ENCODE data around the gene CAMKMT.
"Not testable (repeated sequence)": the region's sequence is repeated elsewhere in the genome, so short reads cannot be mapped to it uniquely, and the experiment has no call there.

Gene CAMKMT

GRCh38 chr2:44579837-44580230 is 218.1 kb downstream of the CAMKMT start:
- H3K27ac Mint-ChIP-seq, result peak overlapping the region; percentile 81
- H3K27me3 Mint-ChIP-seq, result no peaks in the 10 kb centered on the region
- no peaks in the 10 kb centered on the region for H3K9me3 Mint-ChIP-seq (ENCODE audit: low read depth)
- H3K4me1 Mint-ChIP-seq (ENCODE audit: low read depth), result peaks cover 49% of the 10 kb centered on the region
- peaks cover 2% of the 10 kb centered on the region for H3K36me3 Mint-ChIP-seq
- peak overlapping the region; percentile 22 for H3K4me3 Mint-ChIP-seq

GRCh38 chr2:44580875-44581515 is 219.2 kb downstream of the CAMKMT start:
- Mint-ChIP-seq H3K4me3 (peak overlapping the region; percentile 15), H3K4me1 (ENCODE audit: low read depth) (peaks cover 55% of the 10 kb centered on the region), H3K27me3 (no peaks in the 10 kb centered on the region), H3K27ac (peak overlapping the region; percentile 17), H3K36me3 (peaks cover 2% of the 10 kb centered on the region), H3K9me3 (ENCODE audit: low read depth) (no peaks in the 10 kb centered on the region)

- Mint-ChIP-seq H3K36me3 (peaks cover 2% of the 10 kb centered on the region), H3K4me3 (no peak overlapping the region), H3K4me1 (ENCODE audit: low read depth) (peaks cover 46% of the 10 kb centered on the region), H3K9me3 (ENCODE audit: low read depth) (no peaks in the 10 kb centered on the region), H3K27ac (no peak overlapping the region), H3K27me3 (no peaks in the 10 kb centered on the region)
Measured at GRCh38 chr2:44582363-44583008, 220.7 kb downstream of the CAMKMT start.

- H3K4me1 Mint-ChIP-seq (ENCODE audit: low read depth); H3K27ac Mint-ChIP-seq; H3K4me3 Mint-ChIP-seq; H3K36me3 Mint-ChIP-seq; H3K27me3 Mint-ChIP-seq; H3K9me3 Mint-ChIP-seq (ENCODE audit: low read depth): not testable (repeated sequence)
Measured at GRCh38 chr2:44595615-44596014, 233.9 kb downstream of the CAMKMT start.

- Mint-ChIP-seq H3K27me3 (no peaks in the 10 kb centered on the region), H3K4me3 (no peak overlapping the region), H3K36me3 (peaks cover 6% of the 10 kb centered on the region), H3K4me1 (ENCODE audit: low read depth) (no peaks in the 10 kb centered on the region), H3K9me3 (ENCODE audit: low read depth) (no peaks in the 10 kb centered on the region), H3K27ac (no peak overlapping the region)
Measured at GRCh38 chr2:44596537-44597320, 235.0 kb downstream of the CAMKMT start.

GRCh38 chr2:44598330-44599119 is 236.8 kb downstream of the CAMKMT start:
- no peaks in the 10 kb centered on the region for H3K27me3 Mint-ChIP-seq
- no peaks in the 10 kb centered on the region for H3K4me1 Mint-ChIP-seq (ENCODE audit: low read depth)
- H3K9me3 Mint-ChIP-seq (ENCODE audit: low read depth), result no peaks in the 10 kb centered on the region
- no peak overlapping the region for H3K27ac Mint-ChIP-seq
- no peak overlapping the region for H3K4me3 Mint-ChIP-seq
- H3K36me3 Mint-ChIP-seq, result peaks cover 9% of the 10 kb centered on the region

GRCh38 chr2:44599130-44599529 is 237.4 kb downstream of the CAMKMT start:
- Mint-ChIP-seq H3K27ac (no peak overlapping the region), H3K36me3 (peaks cover 9% of the 10 kb centered on the region), H3K4me1 (ENCODE audit: low read depth) (no peaks in the 10 kb centered on the region), H3K4me3 (no peak overlapping the region), H3K27me3 (no peaks in the 10 kb centered on the region), H3K9me3 (ENCODE audit: low read depth) (no peaks in the 10 kb centered on the region)

GRCh38 chr2:44602446-44602845 is 240.7 kb downstream of the CAMKMT start:
- no peaks in the 10 kb centered on the region for H3K27me3 Mint-ChIP-seq
- peaks cover 14% of the 10 kb centered on the region for H3K36me3 Mint-ChIP-seq
- no peaks in the 10 kb centered on the region for H3K4me1 Mint-ChIP-seq (ENCODE audit: low read depth)
- no peak overlapping the region for H3K4me3 Mint-ChIP-seq
- no peak overlapping the region for H3K27ac Mint-ChIP-seq
- H3K9me3 Mint-ChIP-seq (ENCODE audit: low read depth), result no peaks in the 10 kb centered on the region

GRCh38 chr2:44605511-44605910 is 243.8 kb downstream of the CAMKMT start:
- Mint-ChIP-seq H3K27me3 (no peaks in the 10 kb centered on the region), H3K4me1 (ENCODE audit: low read depth) (no peaks in the 10 kb centered on the region), H3K27ac (no peak overlapping the region), H3K36me3 (peaks cover 13% of the 10 kb centered on the region), H3K4me3 (no peak overlapping the region), H3K9me3 (ENCODE audit: low read depth) (peaks cover 4% of the 10 kb centered on the region)

GRCh38 chr2:44612276-44612675 is 250.5 kb downstream of the CAMKMT start:
- peaks cover 13% of the 10 kb centered on the region for H3K4me1 Mint-ChIP-seq (ENCODE audit: low read depth)
- peaks cover 4% of the 10 kb centered on the region for H3K9me3 Mint-ChIP-seq (ENCODE audit: low read depth)
- H3K27ac Mint-ChIP-seq, result no peak overlapping the region
- no peaks in the 10 kb centered on the region for H3K27me3 Mint-ChIP-seq
- no peak overlapping the region for H3K4me3 Mint-ChIP-seq
- H3K36me3 Mint-ChIP-seq, result peaks cover 5% of the 10 kb centered on the region

- H3K36me3 Mint-ChIP-seq, result peaks cover 2% of the 10 kb centered on the region
Measured at GRCh38 chr2:44614940-44615339, 253.2 kb downstream of the CAMKMT start.

GRCh38 chr2:44615950-44616518 is 254.3 kb downstream of the CAMKMT start:
- H3K4me1 Mint-ChIP-seq (ENCODE audit: low read depth), result peaks cover 20% of the 10 kb centered on the region
- H3K36me3 Mint-ChIP-seq, result peaks cover 5% of the 10 kb centered on the region
- H3K9me3 Mint-ChIP-seq (ENCODE audit: low read depth), result no peaks in the 10 kb centered on the region
- no peaks in the 10 kb centered on the region for H3K27me3 Mint-ChIP-seq
- H3K4me3 Mint-ChIP-seq, result no peak overlapping the region
- no peak overlapping the region for H3K27ac Mint-ChIP-seq

More at GRCh38 chr2:44614940-44615339, 253.2 kb downstream of the CAMKMT start:
- Mint-ChIP-seq H3K9me3 (ENCODE audit: low read depth) (no peaks in the 10 kb centered on the region), H3K4me1 (ENCODE audit: low read depth) (peaks cover 20% of the 10 kb centered on the region), H3K27me3 (no peaks in the 10 kb centered on the region), H3K27ac (no peak overlapping the region), H3K4me3 (no peak overlapping the region)

GRCh38 chr2:44616667-44617155 is 255.0 kb downstream of the CAMKMT start:
- Mint-ChIP-seq H3K27ac (no peak overlapping the region), H3K4me3 (no peak overlapping the region), H3K9me3 (ENCODE audit: low read depth) (no peaks in the 10 kb centered on the region), H3K36me3 (peaks cover 3% of the 10 kb centered on the region), H3K4me1 (ENCODE audit: low read depth) (peaks cover 20% of the 10 kb centered on the region), H3K27me3 (no peaks in the 10 kb centered on the region)

GRCh38 chr2:44618251-44619023 is 256.7 kb downstream of the CAMKMT start:
- peaks cover 4% of the 10 kb centered on the region for H3K36me3 Mint-ChIP-seq
- no peaks in the 10 kb centered on the region for H3K9me3 Mint-ChIP-seq (ENCODE audit: low read depth)
- peaks cover 19% of the 10 kb centered on the region for H3K4me1 Mint-ChIP-seq (ENCODE audit: low read depth)
- H3K27me3 Mint-ChIP-seq, result no peaks in the 10 kb centered on the region
- no peak overlapping the region for H3K27ac Mint-ChIP-seq
- H3K4me3 Mint-ChIP-seq, result no peak overlapping the region
